Measurements from ENCODE around the gene EIF4G3.

DNA sequence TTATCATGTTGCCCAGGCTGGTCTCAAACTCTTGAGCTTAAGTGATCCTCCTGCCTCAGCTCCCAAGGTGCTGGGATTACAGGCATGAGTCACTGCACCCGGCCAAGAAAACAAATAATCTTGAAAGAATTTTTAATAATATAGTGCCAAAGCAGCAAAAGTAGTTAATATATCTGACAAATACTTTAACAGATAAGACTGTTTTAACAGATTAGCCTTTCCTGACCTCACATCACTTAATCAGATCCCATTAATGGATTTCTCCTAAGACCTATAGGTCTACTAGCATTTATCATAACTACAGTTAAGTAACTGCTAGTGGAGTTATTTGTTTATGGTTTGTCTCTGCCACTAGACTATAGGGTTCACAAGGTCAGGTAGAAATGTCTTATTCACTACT is 328.5 kb downstream of the EIF4G3 start:
- TF ChIP-seq, protein P1, sequence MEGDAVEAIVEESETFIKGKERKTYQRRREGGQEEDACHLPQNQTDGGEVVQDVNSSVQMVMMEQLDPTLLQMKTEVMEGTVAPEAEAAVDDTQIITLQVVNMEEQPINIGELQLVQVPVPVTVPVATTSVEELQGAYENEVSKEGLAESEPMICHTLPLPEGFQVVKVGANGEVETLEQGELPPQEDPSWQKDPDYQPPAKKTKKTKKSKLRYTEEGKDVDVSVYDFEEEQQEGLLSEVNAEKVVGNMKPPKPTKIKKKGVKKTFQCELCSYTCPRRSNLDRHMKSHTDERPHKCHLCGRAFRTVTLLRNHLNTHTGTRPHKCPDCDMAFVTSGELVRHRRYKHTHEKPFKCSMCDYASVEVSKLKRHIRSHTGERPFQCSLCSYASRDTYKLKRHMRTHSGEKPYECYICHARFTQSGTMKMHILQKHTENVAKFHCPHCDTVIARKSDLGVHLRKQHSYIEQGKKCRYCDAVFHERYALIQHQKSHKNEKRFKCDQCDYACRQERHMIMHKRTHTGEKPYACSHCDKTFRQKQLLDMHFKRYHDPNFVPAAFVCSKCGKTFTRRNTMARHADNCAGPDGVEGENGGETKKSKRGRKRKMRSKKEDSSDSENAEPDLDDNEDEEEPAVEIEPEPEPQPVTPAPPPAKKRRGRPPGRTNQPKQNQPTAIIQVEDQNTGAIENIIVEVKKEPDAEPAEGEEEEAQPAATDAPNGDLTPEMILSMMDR (IDR thresholded peaks at IDR 0.05): no peak
- TF ChIP-seq POLR2A (IDR thresholded peaks at IDR 0.05) (no peak), POLR2AphosphoS5 (IDR thresholded peaks at IDR 0.05) (no peak), EP300 (IDR thresholded peaks at IDR 0.05) (no peak)

All from gastroesophageal sphincter (tissue), 3 donors.